HepG2 (cell line): ENCODE measurements around the gene ASB9. TPM values are rescaled to one million over a fixed set of nuclear protein-coding genes. Genes with fewer than 3 reads are reported as not detected.

ENCODE experiments used
- ATAC-seq: fragments of 200-7000 bp; cut with Tn5 transposase; 3 replicates; pipeline ENCODE4 v1.9.1; 2020; ENCODE audit warnings: mild to moderate bottlenecking, moderate library complexity
- BruUV-seq: library from RNA; stranded (reverse); fragments of 400-500 nt; replicated peaks from 2 replicates; lab custom pipeline; 2021; lab: Mats Ljungman, UMichigan
- CTCF ChIA-PET: fragments of 300-600 bp; formaldehyde crosslinking; extraction: SDS; loops from one replicate; lab custom pipeline; 2021; ENCODE audit warnings: low total read pairs, inconsistent platforms, low intra/inter-chr PET ratio; lab: Yijun Ruan, JAX
- POLR2A ChIA-PET: fragments of 350-600 bp; sonication (Branson Sonifier 250); formaldehyde crosslinking; loops from one replicate; lab custom pipeline; 2020; ENCODE audit warnings: antibody characterized with exemption, inconsistent platforms; lab: Yijun Ruan, JAX
- DNase-seq: peaks from one replicate; pipeline ENCODE4 v3.0.0-alpha.2; 2015; ENCODE audit warnings: low spot score
- FAIRE-seq: peaks from 3 replicates; lab custom pipeline; 2011; peaks lifted over from hg19 to GRCh38; lab: Jason Lieb, UNC
- H2AFZ ChIP-seq: one replicate; pipeline ENCODE4 v1.6.1; 2011; ENCODE audit warnings: low read length, inconsistent platforms
- H3K27ac ChIP-seq: fragments of 300-600 bp; 3 replicates; pipeline ENCODE4 v1.8.0; 2011; ENCODE audit warnings: mixed run types, mild to moderate bottlenecking, mixed read lengths, low read length, inconsistent platforms; ENCODE audit not compliant: insufficient read depth; ENCODE audit errors: extremely low read length
- H3K27me3 ChIP-seq, 2 experiments: fragments of 200-600 bp in 1 of 2; 2 replicates in 1 of 2; 3 replicates in 1 of 2; pipeline versions ENCODE4 v1.6.0 to v1.8.0; 2011; ENCODE audit warnings: low read length in 2 of 2, mild to moderate bottlenecking in 2 of 2, moderate library complexity in 2 of 2, inconsistent platforms in 1 of 2; ENCODE audit not compliant: insufficient read depth in 2 of 2, control insufficient read depth in 1 of 2
- H3K36me3 ChIP-seq, 2 experiments: fragments of 200-600 bp in 1 of 2; replicated peaks in 1 of 2; 2 replicates in 1 of 2; 3 replicates in 1 of 2; pipeline versions ENCODE4 v1.5.1 to v1.8.0; 2011; ENCODE audit warnings: low read length in 2 of 2, inconsistent platforms in 1 of 2; ENCODE audit not compliant: insufficient read depth in 2 of 2, control insufficient read depth in 1 of 2
- H3K4me1 ChIP-seq: 2 replicates; pipeline ENCODE4 v1.5.1; 2012; ENCODE audit warnings: low read length, inconsistent platforms; ENCODE audit not compliant: insufficient read depth
- H3K4me2 ChIP-seq: 2 replicates; pipeline ENCODE4 v1.6.0; 2011; ENCODE audit warnings: low read depth, low read length, inconsistent platforms
- H3K4me3 ChIP-seq, 3 experiments: fragments of 200-600 bp in 1 of 3; sonication (generic), shearing (Covaris generic) in 1 of 3; replicated peaks in 1 of 3; 2 replicates each; pipeline ENCODE4 v1.5.1; 2011 to 2016; ENCODE audit warnings: low read length in 3 of 3, inconsistent platforms in 2 of 3, low read depth in 2 of 3, mild to moderate bottlenecking in 2 of 3, control low read depth in 1 of 3, mixed read lengths in 1 of 3; ENCODE audit not compliant: insufficient read depth in 1 of 3
- H3K79me2 ChIP-seq: one replicate; pipeline ENCODE4 v1.6.1; 2011; ENCODE audit warnings: low read length, inconsistent platforms; ENCODE audit not compliant: insufficient read depth
- H3K9ac ChIP-seq: 2 replicates; pipeline ENCODE4 v1.6.0; 2011; ENCODE audit warnings: mild to moderate bottlenecking, low read depth, low read length, inconsistent platforms; ENCODE audit not compliant: insufficient read depth
- H3K9me3 ChIP-seq: 2 replicates; pipeline ENCODE4 v1.5.1; 2012; ENCODE audit warnings: mild to moderate bottlenecking, low read length
- H4K20me1 ChIP-seq: 2 replicates; pipeline ENCODE4 v1.6.0; 2011; ENCODE audit warnings: inconsistent platforms, mild to moderate bottlenecking, low read length, moderate library complexity; ENCODE audit not compliant: insufficient read depth
- BCL6 ChIP-seq: IDR thresholded peaks from 2 replicates; pipeline ENCODE4 v1.6.1; 2016; ENCODE audit warnings: missing genetic modification reagents, missing compliant biosample characterization
- FOXO1 ChIP-seq: sonication (generic); formaldehyde crosslinking; IDR thresholded peaks from 2 replicates; pipeline ENCODE4 v1.4.0; 2020; ENCODE audit warnings: missing genetic modification reagents
- KDM4B ChIP-seq: sonication (generic); formaldehyde crosslinking; IDR thresholded peaks from 2 replicates; pipeline ENCODE4 v1.4.0; 2020; ENCODE audit warnings: missing genetic modification reagents
- NR2C2 ChIP-seq: sonication (generic); formaldehyde crosslinking; IDR thresholded peaks from 2 replicates; pipeline ENCODE4 v1.4.0; 2020; ENCODE audit warnings: missing genetic modification reagents, mild to moderate bottlenecking, moderate library complexity, borderline replicate concordance
- REL ChIP-seq: sonication (generic); formaldehyde crosslinking; conservative IDR thresholded peaks from 2 replicates; pipeline ENCODE4 v1.8.0; 2022; ENCODE audit warnings: mild to moderate bottlenecking, missing genetic modification reagents, moderate library complexity
- SOX5 ChIP-seq: IDR thresholded peaks from 2 replicates; pipeline ENCODE4 v1.6.1; 2016; ENCODE audit warnings: borderline replicate concordance
- TARDBP ChIP-seq: sonication (generic); formaldehyde crosslinking; IDR thresholded peaks from 2 replicates; pipeline ENCODE4 v1.8.0; 2022; ENCODE audit warnings: mild to moderate bottlenecking, missing genetic modification reagents
- ZNF138 ChIP-seq: sonication (generic); formaldehyde crosslinking; IDR thresholded peaks from 2 replicates; pipeline ENCODE4 v1.5.0; 2020; ENCODE audit warnings: mild to moderate bottlenecking, low read depth, missing genetic modification reagents
- ZNF484 ChIP-seq: sonication (generic); formaldehyde crosslinking; IDR thresholded peaks from 2 replicates; pipeline ENCODE4 v1.5.1; 2020; ENCODE audit warnings: mild to moderate bottlenecking, low read depth, missing genetic modification reagents, borderline replicate concordance
- ZNF850 ChIP-seq: sonication (generic); formaldehyde crosslinking; conservative IDR thresholded peaks from 2 replicates; pipeline ENCODE4 v1.9.0; 2021; ENCODE audit warnings: mild to moderate bottlenecking, missing genetic modification reagents
- ZNF878 ChIP-seq: sonication (generic); formaldehyde crosslinking; IDR thresholded peaks from 2 replicates; pipeline ENCODE4 v1.8.1; 2023; ENCODE audit warnings: mild to moderate bottlenecking, missing genetic modification reagents, moderate library complexity
- WGBS: methylation state at CpG from one replicate; pipeline ENCODE4 v1.1.6; 2017; ENCODE audit warnings: low lambda C conversion rate; 5-methylcytosine and 5-hydroxymethylcytosine counted together
- in situ Hi-C: cut with HindIII; loops from 2 replicates; pipeline ENCODE4 v1.10.0; 2017; ENCODE audit warnings: low pct_unique_long_range_greater_than_20kb; ENCODE audit not compliant: extremely low pct_ligation_motif_present
- intact Hi-C: fragments of 100-400 bp; cut with micrococcal nuclease; formaldehyde crosslinking; loops from one replicate; pipeline ENCODE4 v1.10.0; 2022; ENCODE audit not compliant: unreplicated experiment
- polyA plus RNA-seq, 8 experiments: library from polyadenylated mRNA; depleted of rRNA in 3 of 8; stranded (reverse) in 7 of 8; unstranded in 1 of 8; fragments of >200 nt; fragmentation: Illumina TruSeq in 4 of 8; extraction: Trizol in 4 of 8; gene quantifications; 2 replicates each; pipeline versions ENCODE4 v1.2.1 to v1.2.3, GENCODE V29; 2011 to 2016; ENCODE audit warnings: low read depth in 4 of 8, missing spikeins in 1 of 8, mixed read lengths in 1 of 8; ENCODE audit not compliant: insufficient read depth in 1 of 8
- total RNA-seq, 5 experiments: library from RNA; depleted of rRNA; stranded (reverse); fragments of >200 nt; fragmentation: Illumina TruSeq; extraction: Trizol; gene quantifications; 2 replicates each; pipeline ENCODE4 v1.2.3, GENCODE V29; 2016; ENCODE audit warnings: low read depth in 1 of 5
- TF ChIP-seq, protein P1 (sequence below): IDR thresholded peaks from 2 replicates; pipeline ENCODE4 v1.6.1; 2018; ENCODE audit warnings: missing genetic modification reagents, mild to moderate bottlenecking, missing compliant biosample characterization
- TF ChIP-seq, protein P2 (sequence below): IDR thresholded peaks from 2 replicates; pipeline ENCODE4 v1.6.1; 2016; ENCODE audit warnings: missing compliant biosample characterization, missing genetic modification reagents, borderline replicate concordance
- TF ChIP-seq, protein P3 (sequence below): sonication (generic); formaldehyde crosslinking; IDR thresholded peaks from 2 replicates; pipeline ENCODE4 v1.4.0; 2020; ENCODE audit warnings: missing genetic modification reagents
- TF ChIP-seq, protein P4 (sequence below), 2 experiments: sonication (generic) in 1 of 2; formaldehyde crosslinking in 1 of 2; IDR thresholded peaks; 2 replicates each; pipeline versions ENCODE4 v1.6.1 to v1.9.0; 2014 to 2022; ENCODE audit warnings: antibody characterized with exemption in 1 of 2, borderline replicate concordance in 1 of 2, inconsistent platforms in 1 of 2, low read depth in 1 of 2, missing genetic modification reagents in 1 of 2

Gene ASB9
- total and polyA plus RNA-seq, 2 of the 13 experiments (the other 11 are each of a cell fraction or from before 2014, with no cell fraction given) = 4.2 to 13.8 TPM

DNA sequence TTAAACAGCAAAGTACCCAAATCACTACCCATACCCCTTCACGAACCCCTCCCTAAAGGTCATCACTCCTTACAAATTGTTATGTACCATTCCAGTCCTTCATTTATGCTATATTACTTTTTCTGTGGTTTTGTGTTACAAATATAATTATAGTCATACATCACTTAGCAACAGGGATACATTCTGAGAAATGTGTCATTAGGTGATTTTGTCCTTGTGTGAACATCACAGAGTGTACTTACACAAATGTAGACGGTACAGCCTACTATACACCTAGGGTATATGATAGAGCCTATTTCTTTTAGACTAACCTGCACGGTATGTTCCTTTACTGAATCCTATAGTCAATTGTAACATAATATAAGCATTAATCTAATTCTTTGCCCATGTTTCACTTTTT lies 61.9 kb downstream of the ASB9 start:
- Histone ChIP-seq H3K4me3 (no peak overlapping the region), H2AFZ (no peak overlapping the region), H3K9me3 (no peaks in the 10 kb centered on the region), H3K9ac (no peak overlapping the region), H3K4me2 (no peak overlapping the region), H3K36me3 (no peaks in the 10 kb centered on the region), H3K4me1 (no peaks in the 10 kb centered on the region), H3K27me3 (no peaks in the 10 kb centered on the region), H3K79me2 (no peaks in the 10 kb centered on the region), H3K27ac (no peak overlapping the region), H4K20me1 (no peaks in the 10 kb centered on the region)
- FAIRE-seq (no peak), DNase-seq (no peak), ATAC-seq (no peak)
- BruUV-seq = no TSS peak
- in situ Hi-C loops = no loop called here
- intact Hi-C loops = no loop called here
- ChIA-PET CTCF (no interaction called here), POLR2A (no interaction called here)
- 3% methylated on average over 3 of the region's 3 CpGs for WGBS
- no peak for TF ChIP-seq KDM4B
- TF ChIP-seq, protein P1, sequence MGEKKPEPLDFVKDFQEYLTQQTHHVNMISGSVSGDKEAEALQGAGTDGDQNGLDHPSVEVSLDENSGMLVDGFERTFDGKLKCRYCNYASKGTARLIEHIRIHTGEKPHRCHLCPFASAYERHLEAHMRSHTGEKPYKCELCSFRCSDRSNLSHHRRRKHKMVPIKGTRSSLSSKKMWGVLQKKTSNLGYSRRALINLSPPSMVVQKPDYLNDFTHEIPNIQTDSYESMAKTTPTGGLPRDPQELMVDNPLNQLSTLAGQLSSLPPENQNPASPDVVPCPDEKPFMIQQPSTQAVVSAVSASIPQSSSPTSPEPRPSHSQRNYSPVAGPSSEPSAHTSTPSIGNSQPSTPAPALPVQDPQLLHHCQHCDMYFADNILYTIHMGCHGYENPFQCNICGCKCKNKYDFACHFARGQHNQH = no peak
- TF ChIP-seq ZNF484 (CRISPR knock-in tag) = no peak
- TF ChIP-seq BCL6 (CRISPR knock-in tag) = no peak
- TF ChIP-seq TARDBP (CRISPR knock-in tag) = no peak
- no peak for TF ChIP-seq ZNF138 (CRISPR knock-in tag)
- no peak for TF ChIP-seq REL (CRISPR knock-in tag)
- no peak for TF ChIP-seq ZNF850 (CRISPR knock-in tag)
- TF ChIP-seq, protein P2, sequence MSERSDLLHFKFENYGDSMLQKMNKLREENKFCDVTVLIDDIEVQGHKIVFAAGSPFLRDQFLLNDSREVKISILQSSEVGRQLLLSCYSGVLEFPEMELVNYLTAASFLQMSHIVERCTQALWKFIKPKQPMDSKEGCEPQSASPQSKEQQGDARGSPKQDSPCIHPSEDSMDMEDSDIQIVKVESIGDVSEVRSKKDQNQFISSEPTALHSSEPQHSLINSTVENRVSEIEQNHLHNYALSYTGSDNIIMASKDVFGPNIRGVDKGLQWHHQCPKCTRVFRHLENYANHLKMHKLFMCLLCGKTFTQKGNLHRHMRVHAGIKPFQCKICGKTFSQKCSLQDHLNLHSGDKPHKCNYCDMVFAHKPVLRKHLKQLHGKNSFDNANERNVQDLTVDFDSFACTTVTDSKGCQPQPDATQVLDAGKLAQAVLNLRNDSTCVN (CRISPR knock-in tag) = no peak
- TF ChIP-seq FOXO1 (CRISPR knock-in tag) = no peak
- no peak for TF ChIP-seq NR2C2 (CRISPR knock-in tag)
- no peak for TF ChIP-seq SOX5 (CRISPR knock-in tag)
- no peak for TF ChIP-seq ZNF878 (CRISPR knock-in tag)
- TF ChIP-seq, protein P3, sequence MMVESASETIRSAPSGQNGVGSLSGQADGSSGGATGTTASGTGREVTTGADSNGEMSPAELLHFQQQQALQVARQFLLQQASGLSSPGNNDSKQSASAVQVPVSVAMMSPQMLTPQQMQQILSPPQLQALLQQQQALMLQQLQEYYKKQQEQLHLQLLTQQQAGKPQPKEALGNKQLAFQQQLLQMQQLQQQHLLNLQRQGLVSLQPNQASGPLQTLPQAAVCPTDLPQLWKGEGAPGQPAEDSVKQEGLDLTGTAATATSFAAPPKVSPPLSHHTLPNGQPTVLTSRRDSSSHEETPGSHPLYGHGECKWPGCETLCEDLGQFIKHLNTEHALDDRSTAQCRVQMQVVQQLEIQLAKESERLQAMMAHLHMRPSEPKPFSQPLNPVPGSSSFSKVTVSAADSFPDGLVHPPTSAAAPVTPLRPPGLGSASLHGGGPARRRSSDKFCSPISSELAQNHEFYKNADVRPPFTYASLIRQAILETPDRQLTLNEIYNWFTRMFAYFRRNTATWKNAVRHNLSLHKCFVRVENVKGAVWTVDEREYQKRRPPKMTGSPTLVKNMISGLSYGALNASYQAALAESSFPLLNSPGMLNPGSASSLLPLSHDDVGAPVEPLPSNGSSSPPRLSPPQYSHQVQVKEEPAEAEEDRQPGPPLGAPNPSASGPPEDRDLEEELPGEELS (CRISPR knock-in tag) = no peak
- TF ChIP-seq, protein P4, sequence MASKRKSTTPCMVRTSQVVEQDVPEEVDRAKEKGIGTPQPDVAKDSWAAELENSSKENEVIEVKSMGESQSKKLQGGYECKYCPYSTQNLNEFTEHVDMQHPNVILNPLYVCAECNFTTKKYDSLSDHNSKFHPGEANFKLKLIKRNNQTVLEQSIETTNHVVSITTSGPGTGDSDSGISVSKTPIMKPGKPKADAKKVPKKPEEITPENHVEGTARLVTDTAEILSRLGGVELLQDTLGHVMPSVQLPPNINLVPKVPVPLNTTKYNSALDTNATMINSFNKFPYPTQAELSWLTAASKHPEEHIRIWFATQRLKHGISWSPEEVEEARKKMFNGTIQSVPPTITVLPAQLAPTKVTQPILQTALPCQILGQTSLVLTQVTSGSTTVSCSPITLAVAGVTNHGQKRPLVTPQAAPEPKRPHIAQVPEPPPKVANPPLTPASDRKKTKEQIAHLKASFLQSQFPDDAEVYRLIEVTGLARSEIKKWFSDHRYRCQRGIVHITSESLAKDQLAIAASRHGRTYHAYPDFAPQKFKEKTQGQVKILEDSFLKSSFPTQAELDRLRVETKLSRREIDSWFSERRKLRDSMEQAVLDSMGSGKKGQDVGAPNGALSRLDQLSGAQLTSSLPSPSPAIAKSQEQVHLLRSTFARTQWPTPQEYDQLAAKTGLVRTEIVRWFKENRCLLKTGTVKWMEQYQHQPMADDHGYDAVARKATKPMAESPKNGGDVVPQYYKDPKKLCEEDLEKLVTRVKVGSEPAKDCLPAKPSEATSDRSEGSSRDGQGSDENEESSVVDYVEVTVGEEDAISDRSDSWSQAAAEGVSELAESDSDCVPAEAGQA (IDR thresholded peaks at IDR 0.05; ENCODE audit: low read depth) = no peak
- TF ChIP-seq, protein P4 (CRISPR knock-in tag; IDR thresholded peaks at IDR 0.05; ENCODE audit: borderline replicate concordance) = no peak
